Lower leg skin (tissue), 4 donors: ENCODE measurements around the gene TRPC3. TPM values are rescaled to one million over a fixed set of nuclear protein-coding genes. Genes with fewer than 3 reads are reported as not detected.

ENCODE experiments used
- DNase-seq, 2 donors: peaks; one replicate each; pipeline ENCODE4 v3.0.0-alpha.2; 2019; ENCODE audit warnings: low spot score in 2 of 2
- H3K4me3 ChIP-seq: fragments of 200-600 bp; sonication (generic); 2 replicates; pipeline ENCODE4 v1.5.1; 2017; ENCODE audit warnings: mild to moderate bottlenecking, low read depth; ENCODE audit not compliant: poor library complexity, severe bottlenecking
- POLR2A ChIP-seq, 2 donors: fragments of 450-650 bp; IDR thresholded peaks; one replicate each; pipeline ENCODE4 v1.6.1; 2016 to 2017; ENCODE audit warnings: antibody characterized with exemption in 2 of 2, mild to moderate bottlenecking in 1 of 2, moderate library complexity in 1 of 2
- WGBS, 2 donors: methylation state at CpG; one replicate each; pipeline ENCODE4 v1.1.5; 2018; 5-methylcytosine and 5-hydroxymethylcytosine counted together
- intact Hi-C: fragments of 100-400 bp; cut with DNase I; formaldehyde crosslinking; loops from one replicate; pipeline ENCODE4 v1.15.0; 2023; ENCODE audit warnings: low total_unique reads
- total RNA-seq, 4 donors: library from RNA; depleted of rRNA; stranded (reverse); fragments of >200 nt; gene quantifications; one replicate each; pipeline ENCODE4 v1.1.0, GENCODE V29; 2016
- TF ChIP-seq, protein P1 (sequence below), 3 donors: fragments of 450-650 bp; IDR thresholded peaks; one replicate each; pipeline ENCODE4 v1.5.1; 2016; ENCODE audit warnings: antibody characterized with exemption in 3 of 3, mild to moderate bottlenecking in 3 of 3, moderate library complexity in 2 of 3

The TRPC3 gene
- total RNA-seq: under 1 TPM; 0.06 to 0.38 (median 0.25) TPM

- no peak for TF ChIP-seq POLR2A (IDR thresholded peaks at IDR 0.05)
- TF ChIP-seq, protein P1, sequence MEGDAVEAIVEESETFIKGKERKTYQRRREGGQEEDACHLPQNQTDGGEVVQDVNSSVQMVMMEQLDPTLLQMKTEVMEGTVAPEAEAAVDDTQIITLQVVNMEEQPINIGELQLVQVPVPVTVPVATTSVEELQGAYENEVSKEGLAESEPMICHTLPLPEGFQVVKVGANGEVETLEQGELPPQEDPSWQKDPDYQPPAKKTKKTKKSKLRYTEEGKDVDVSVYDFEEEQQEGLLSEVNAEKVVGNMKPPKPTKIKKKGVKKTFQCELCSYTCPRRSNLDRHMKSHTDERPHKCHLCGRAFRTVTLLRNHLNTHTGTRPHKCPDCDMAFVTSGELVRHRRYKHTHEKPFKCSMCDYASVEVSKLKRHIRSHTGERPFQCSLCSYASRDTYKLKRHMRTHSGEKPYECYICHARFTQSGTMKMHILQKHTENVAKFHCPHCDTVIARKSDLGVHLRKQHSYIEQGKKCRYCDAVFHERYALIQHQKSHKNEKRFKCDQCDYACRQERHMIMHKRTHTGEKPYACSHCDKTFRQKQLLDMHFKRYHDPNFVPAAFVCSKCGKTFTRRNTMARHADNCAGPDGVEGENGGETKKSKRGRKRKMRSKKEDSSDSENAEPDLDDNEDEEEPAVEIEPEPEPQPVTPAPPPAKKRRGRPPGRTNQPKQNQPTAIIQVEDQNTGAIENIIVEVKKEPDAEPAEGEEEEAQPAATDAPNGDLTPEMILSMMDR (IDR thresholded peaks at IDR 0.05): no peak
- no peak for DNase-seq
- intact Hi-C loops: no loop called here
- WGBS, 2 donors: 0 to 2% methylated on average over 10 to 21 of the region's 69 CpGs
- peak within 1 kb of the TSS; percentile 22 for H3K4me3 ChIP-seq
Measured at GRCh38 chr4:121951521-121952110, at the start of gene TRPC3. TRPC3 (minus strand) TSS chr4:121952060; CDS start chr4:121951680, 380 bp downstream.

GRCh38 chr4:122000849-122001248 is 49.0 kb upstream of the TRPC3 start:
- DNase-seq: no peak
- TF ChIP-seq, protein P1 (IDR thresholded peaks at IDR 0.05): no peak
- no peak for TF ChIP-seq POLR2A (IDR thresholded peaks at IDR 0.05)
- no peak overlapping the region for H3K4me3 ChIP-seq
- intact Hi-C loops: no loop called here
- 42 to 55% methylated on average over 4 of the region's 4 CpGs for WGBS, 2 donors

DNA sequence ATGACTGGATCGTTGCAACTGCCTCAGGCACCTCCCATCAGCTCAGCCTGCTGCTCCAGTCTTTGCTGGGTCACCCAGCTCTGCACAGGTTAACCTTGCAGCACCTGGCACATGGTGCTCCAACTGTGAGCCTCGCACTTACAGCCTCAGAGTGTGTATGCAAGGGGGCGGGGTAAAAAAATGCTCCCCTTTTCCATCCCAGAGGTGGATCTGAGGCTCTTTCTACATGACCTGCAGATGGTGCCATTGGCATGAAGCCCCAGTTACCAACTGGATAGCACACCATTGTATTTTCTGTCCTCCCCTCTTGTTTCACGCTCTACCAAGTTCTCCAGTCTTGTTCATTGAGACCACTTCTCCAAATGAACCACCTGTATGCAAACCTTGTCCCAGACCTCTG is 46.2 kb upstream of the TRPC3 start:
- intact Hi-C loops: no loop called here
- TF ChIP-seq, protein P1 (IDR thresholded peaks at IDR 0.05): no peak
- no peak for TF ChIP-seq POLR2A (IDR thresholded peaks at IDR 0.05)
- no peak for DNase-seq
- WGBS, 2 donors: 64 to 67% methylated on average over 4 of the region's 4 CpGs
- H3K4me3 ChIP-seq: no peak overlapping the region

- no peak overlapping the region for H3K4me3 ChIP-seq
- 82 to 83% methylated on average over 3 of the region's 3 CpGs for WGBS, 2 donors
- DNase-seq: no peak
- TF ChIP-seq, protein P1 (IDR thresholded peaks at IDR 0.05): no peak
- TF ChIP-seq POLR2A (IDR thresholded peaks at IDR 0.05): no peak
- intact Hi-C loops: no loop called here
Measured at GRCh38 chr4:121995790-121996537, 44.1 kb upstream of the TRPC3 start.

DNA sequence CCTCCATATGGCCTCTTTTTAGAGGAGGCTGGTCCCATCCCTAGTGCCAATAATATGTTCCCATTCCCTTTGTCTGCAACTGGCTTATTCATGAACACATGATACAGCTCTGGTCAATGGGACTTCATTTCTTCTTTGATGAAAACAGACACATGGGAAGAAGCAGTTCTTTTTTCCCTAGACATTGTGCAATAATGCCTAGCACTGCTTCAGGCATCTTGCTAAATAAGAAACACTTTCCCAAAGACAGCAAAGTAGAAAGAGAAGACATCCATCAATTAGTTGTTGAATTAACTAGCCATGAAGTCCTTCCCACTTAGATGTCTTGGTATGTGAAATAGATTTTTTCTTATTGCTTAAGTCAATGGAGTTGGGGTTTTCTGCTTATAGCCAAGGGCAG is 40.1 kb upstream of the TRPC3 start:
- no peak overlapping the region for H3K4me3 ChIP-seq
- TF ChIP-seq, protein P1 (IDR thresholded peaks at IDR 0.05): no peak
- TF ChIP-seq POLR2A (IDR thresholded peaks at IDR 0.05): no peak
- DNase-seq: no peak
- intact Hi-C loops: no loop called here
